B cell (primary cell): ENCODE results near the gene MET. TPM values are rescaled to one million over a fixed set of nuclear protein-coding genes. Genes with fewer than 3 reads are reported as not detected.

ENCODE experiments used
- polyA plus RNA-seq: library from polyadenylated mRNA; depleted of rRNA; stranded (reverse); fragments of >200 nt; gene quantifications from 2 replicates; pipeline ENCODE4 v1.2.3, GENCODE V29; 2012
- total RNA-seq, 2 donors: library from RNA; stranded (reverse); fragments of 120-200 nt in 1 of 2; gene quantifications; 1 replicate in 1 of 2; 2 replicates in 1 of 2; pipeline versions ENCODE4 v1.2.3 to v1.2.4, GENCODE V29; 2013 to 2022

Gene MET
- total and polyA plus RNA-seq, 2 donors (not counting 1 experiment from before 2014, with no cell fraction given), result 0.03 to 0.59 TPM

Other genes with a start within 250 kb of the MET start
- gene CAV2, start 172.5 kb upstream of the MET start, total RNA-seq, result not detected in 2 replicates
- gene CAV2, start 172.5 kb upstream of the MET start, polyA plus RNA-seq, result not detected in 2 replicates
- 1.7 and 1.9 TPM in 2 replicates for gene CAV1, start 147.2 kb upstream of the MET start, total RNA-seq
- 0.69 and 0.95 TPM in 2 replicates for gene CAV1, start 147.2 kb upstream of the MET start, polyA plus RNA-seq
- 79.0 and 93.7 TPM in 2 replicates for gene CAPZA2, start 190.4 kb downstream of the MET start, total RNA-seq
- 15.0 and 26.7 TPM in 2 replicates for gene CAPZA2, start 190.4 kb downstream of the MET start, polyA plus RNA-seq